GM12878 (cell line): ENCODE results near the gene JOSD2.
A peak's percentile ranks its signal among the peaks of the same experiment; 100 is the strongest.

Experiments used
- CTCF ChIP-seq, 3 experiments: IDR thresholded peaks in 2 of 3; conservative IDR thresholded peaks in 1 of 3; 2 replicates each; pipeline ENCODE4 v1.5.1; 2011; ENCODE audit warnings: low read depth in 3 of 3, low read length in 3 of 3, mild to moderate bottlenecking in 3 of 3, control low read depth in 2 of 3, moderate library complexity in 2 of 3, inconsistent platforms in 1 of 3, mixed read lengths in 1 of 3; ENCODE audit not compliant: control insufficient read depth in 2 of 3, insufficient read depth in 1 of 3; ENCODE audit errors: extremely low read depth in 1 of 3
- JUNB ChIP-seq: IDR thresholded peaks from 2 replicates; pipeline ENCODE4 v1.6.1; 2016; ENCODE audit warnings: antibody characterized with exemption, mild to moderate bottlenecking
- NFYB ChIP-seq: IDR thresholded peaks from 2 replicates; pipeline ENCODE4 v1.6.1; 2011; ENCODE audit warnings: low read depth, mild to moderate bottlenecking, low read length, improper control_type of control experiment, moderate library complexity; ENCODE audit not compliant: insufficient read depth
- POLR2A ChIP-seq: IDR thresholded peaks from 2 replicates; pipeline ENCODE4 v1.6.1; 2011; ENCODE audit warnings: low read depth, mild to moderate bottlenecking, low read length
- POLR2AphosphoS5 ChIP-seq: IDR thresholded peaks from 2 replicates; pipeline ENCODE4 v1.6.1; 2011; ENCODE audit warnings: mild to moderate bottlenecking, low read length, inconsistent platforms
- SREBF1 ChIP-seq: IDR thresholded peaks from 2 replicates; pipeline ENCODE4 v1.6.1; 2012; ENCODE audit warnings: mild to moderate bottlenecking, low read length
- YBX1 ChIP-seq: fragments of 450-650 bp; IDR thresholded peaks from 2 replicates; pipeline ENCODE4 v1.6.1; 2016; ENCODE audit warnings: antibody characterized with exemption
- ZSCAN29 ChIP-seq: fragments of 450-650 bp; IDR thresholded peaks from 2 replicates; pipeline ENCODE4 v1.6.1; 2017; ENCODE audit warnings: mild to moderate bottlenecking, moderate library complexity

- TF ChIP-seq YBX1 (no peak), POLR2A (peak; percentile 64), CTCF (IDR thresholded peaks at IDR 0.05 in 2 of 3, conservative IDR thresholded peaks at IDR 0.05 in 1 of 3; ENCODE audit: control insufficient read depth in 2 of 3, extremely low read depth in 1 of 3, insufficient read depth in 1 of 3, low read depth in 3 of 3, low read length in 3 of 3) (no peak), ZSCAN29 (no peak), POLR2AphosphoS5 (no peak), NFYB (no peak), JUNB (no peak), SREBF1 (no peak)
These were observed 25.6 kb downstream of the JOSD2 start for GRCh38 chr19:50485284-50485955.
